CD4-positive, alpha-beta T cell treated with Interleukin-17A for 4 hours (primary cell): Measurements from ENCODE around the gene RHEB.

ENCODE experiments used
- DNase-seq: peaks from one replicate; pipeline ENCODE4 v3.0.0-alpha.2; 2020; ENCODE audit warnings: mixed read lengths

RHEB gene

DNA sequence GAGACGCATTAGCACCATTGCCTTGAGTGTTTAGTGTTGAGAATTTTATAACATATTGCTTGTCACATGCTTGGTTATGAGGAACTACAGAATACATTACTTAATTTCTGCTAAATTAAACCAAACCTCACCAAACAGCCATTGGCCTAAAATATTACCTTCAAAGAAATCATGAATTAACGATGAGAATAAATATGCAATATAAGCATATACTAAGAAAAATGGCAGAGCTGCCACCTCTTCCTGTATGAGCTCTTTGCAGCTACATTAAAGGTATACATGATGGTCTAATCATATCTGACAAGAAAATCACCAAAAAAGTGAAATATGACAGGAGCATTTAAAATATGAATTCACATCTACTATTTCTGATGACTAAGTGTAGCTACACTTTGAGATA lies 5.2 kb upstream of the RHEB start:
- DNase-seq = no peak

DNA sequence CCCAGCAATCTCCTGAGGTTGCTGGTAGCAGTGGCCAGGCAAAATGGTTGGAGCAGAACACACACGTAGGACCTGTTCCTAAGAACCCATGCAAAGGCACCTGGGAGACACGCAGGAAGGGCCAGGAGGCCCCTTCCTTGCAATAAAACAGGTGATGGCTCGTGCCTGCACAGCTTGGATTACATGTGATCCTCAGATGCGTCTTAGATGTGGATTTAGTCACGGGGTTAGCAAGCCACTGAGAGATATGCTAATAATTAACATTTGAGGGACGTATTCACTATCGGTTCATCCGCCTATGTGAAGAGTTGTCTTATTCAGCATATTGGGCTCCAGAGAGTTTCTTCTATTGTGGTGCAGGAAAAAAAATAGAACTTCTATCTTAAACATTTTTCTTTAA lies 4.6 kb upstream of the RHEB start:
- DNase-seq = no peak

DNA sequence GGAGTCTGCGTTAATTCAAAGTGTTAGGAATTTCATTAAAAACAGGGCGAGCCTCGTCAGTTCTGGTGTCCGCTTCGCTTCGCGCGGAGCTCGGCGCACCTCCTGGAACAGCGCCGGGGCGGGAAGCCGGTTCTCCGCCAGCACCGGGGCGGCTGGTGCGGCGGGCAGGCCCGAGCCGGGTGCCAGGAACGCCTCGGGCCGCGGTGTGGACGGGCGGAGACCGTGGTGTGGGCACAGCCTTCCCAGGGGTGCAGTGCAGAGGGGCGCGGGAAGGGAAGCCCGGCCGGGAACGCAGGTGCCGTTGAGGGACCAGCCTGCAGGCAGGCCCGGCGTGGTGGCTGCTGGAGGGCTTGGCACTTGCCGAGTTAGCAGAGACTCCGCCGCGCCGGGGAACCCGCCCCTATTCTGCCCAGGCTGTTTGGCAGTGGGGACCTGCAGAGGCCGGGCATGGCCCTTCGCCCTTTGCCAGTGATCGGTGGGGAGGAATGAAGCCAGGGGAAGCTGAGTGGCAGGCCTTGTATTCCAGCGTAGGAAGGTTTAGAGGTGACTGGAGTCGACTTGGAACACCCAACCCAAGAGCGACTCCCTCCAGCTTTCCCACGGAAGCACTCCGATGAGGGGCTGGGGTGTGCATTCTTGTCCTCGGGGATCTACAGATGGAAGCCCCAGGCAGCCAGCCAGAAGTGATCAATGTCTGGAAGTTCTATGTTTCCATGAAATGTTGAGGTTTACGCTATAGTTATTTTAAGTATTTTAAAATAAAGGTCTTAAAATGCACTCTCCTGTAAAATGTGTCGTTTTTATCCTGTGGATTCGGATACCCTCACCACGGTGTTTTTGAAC lies 945 bp upstream of the RHEB start:
- DNase-seq = peak; percentile 40

DNA sequence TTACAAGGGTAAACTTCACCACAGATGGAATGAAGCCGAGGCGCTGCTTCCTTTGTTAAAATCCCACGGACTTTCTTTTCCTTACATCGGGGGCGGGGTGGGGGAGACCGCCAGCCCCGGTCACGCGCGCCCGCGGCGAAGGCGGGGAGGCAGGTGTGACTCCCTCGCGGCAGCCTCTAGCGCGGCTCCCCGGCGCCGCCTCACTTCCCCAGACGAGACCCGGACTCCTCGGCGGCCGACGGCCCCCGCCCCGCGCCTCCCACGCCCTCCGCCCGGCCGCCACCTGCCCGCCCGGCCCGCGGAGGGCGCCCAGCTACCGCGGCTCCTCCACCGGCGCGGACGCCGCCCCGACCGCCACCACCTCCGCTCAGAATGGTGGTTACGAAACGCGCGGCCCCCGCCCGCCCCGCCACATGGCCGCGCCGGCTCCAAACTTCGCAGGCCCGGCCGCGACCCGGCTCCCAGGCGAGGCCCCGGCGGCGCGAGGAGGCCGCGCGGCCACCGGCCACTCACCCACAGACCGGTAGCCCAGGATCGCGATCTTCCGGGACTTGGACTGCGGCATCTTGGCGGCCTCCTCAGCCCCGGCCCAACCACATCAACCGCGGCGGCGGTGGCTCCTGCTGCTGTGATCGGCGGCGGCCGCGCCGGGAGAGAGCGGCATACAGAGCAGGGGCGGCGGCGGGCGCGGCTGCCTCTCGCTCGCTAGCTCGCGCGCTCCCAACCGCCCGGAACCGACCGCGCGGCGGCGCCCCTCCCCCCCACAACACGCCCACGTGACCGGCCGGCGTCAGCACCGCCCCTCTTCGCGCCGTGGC lies 539 bp downstream of the RHEB start:
- DNase-seq = peak; percentile 64

DNA sequence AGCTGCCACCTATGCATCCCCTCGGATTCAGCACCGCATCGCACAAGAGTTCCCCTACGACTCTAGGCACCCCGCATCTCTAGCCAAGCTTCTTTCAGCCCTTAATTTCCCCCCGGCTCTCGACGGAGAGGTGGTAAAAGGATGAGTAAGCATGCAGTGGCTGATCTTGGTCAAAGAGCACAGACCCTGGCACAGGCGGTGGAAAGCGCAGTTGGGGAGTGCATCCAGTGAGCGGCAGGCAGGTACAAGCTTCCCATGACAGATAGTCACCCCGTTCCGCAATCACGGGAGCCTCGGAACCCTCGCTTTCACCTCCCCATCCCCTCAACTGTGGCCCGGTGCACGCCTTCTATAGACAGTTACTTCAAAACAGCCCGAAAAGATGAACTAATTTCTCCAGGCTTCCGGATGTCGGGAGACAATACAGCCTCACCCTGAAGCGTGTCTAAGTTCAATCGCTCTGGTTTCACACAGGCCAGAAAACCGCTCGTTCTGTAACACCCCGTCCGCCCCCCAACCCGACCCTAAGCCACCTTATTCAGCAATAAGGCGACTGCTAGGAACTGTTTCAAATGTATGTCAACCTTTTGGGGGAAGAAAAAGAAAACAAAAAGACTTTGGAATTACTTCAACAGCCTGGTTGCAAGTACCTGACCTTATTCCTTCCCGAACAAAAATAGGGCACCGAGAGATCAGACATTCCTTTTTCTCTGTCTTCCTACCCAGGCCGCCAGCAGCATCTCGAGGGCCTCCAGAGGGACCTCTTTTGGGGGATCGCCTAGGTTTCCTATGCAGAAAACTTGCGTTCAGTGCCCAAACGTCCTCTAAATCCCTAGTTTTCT lies 1.4 kb downstream of the RHEB start:
- peak; percentile 63 for DNase-seq

DNA sequence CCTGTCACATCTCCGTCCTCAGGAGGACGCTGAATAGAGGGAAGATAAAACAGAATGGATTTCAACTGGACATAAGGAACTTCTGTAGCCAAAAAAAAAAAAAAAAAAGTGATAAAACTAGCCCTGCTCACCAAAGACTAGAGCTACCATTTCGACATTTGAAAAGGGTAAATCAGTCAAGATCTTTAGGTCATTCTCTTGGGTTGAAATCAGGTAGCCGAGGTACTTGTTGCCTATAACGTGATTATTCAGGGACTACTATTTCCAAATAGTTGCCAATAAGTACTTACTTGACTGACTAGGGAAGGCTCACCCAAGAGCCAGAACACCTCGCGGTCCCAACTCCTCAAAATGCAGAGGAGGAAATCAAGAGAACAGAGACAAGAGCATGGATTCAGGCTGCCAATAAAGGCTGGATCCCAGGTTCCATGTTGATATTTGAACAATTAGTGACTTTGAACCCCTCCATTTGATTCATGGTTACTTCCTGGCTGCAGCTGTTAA lies 2.0 kb downstream of the RHEB start:
- no peak for DNase-seq

DNA sequence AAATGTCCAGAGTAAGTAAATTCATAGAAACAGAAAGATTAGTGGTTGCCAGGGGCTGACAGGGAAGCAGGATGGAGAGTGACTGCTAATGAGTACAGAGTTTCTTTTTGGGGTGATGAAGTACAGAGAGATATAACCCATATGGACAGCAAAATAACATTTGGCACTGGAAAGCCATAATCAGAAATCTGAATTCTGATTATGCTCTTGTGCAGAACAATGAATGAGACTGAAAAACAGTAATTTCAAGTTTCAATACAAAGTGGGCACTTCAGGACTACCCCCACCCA lies 4.5 kb downstream of the RHEB start:
- DNase-seq = no peak

DNA sequence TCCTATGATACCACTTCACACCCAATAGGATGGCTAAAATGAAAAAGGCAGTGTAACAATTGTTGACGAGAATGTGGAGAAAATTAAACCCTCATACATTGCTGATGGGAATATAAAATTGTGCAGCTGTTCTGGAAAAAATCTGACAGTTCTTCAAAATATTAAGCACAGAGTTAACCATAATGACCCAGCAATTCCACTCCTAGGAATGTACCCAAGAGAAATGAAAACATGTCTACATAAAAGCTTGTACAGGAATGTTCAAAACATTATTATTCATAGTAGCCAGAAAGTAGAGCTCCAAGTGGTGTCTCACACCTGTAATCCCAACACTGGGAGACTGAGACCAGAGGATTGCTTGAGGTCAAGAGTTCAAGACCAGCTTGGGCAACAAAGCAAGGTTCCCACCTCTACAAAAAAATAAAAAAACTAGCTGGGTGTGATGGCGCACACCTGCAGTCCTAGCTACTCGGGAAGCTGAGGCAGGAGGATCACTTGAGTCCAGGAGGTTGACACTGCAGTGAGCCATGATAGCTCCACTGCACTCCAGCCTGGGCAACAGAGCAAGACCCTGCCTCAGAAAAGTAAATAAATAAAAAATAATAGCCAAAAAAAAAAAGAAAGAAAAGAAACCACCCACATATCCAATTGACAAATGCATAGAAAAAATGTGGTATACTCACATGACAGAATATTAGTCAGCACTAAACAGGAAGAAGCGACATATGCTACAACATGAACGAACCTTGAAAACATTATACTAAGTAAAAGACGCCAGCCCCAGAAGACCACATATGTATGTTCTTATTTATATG lies 5.0 kb downstream of the RHEB start:
- DNase-seq = no peak

DNA sequence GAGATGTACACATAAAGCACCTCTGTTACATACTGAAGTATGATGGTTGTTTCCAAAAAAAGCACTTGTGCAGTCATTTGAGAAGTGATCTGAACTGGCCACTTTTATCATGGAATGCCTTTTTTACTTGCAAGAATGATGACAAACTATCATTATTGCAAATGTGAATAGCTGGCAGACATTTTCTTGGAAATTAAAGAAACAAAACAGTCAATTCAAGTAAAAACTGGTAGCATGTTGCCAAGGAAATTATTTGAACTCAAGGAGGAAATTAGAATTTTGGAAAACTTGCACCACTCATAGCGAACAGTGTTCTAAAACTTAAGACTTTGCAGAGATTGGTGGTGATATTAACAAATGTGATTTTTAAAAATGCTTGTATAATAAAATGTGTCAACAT lies 6.6 kb downstream of the RHEB start:
- no peak for DNase-seq

DNA sequence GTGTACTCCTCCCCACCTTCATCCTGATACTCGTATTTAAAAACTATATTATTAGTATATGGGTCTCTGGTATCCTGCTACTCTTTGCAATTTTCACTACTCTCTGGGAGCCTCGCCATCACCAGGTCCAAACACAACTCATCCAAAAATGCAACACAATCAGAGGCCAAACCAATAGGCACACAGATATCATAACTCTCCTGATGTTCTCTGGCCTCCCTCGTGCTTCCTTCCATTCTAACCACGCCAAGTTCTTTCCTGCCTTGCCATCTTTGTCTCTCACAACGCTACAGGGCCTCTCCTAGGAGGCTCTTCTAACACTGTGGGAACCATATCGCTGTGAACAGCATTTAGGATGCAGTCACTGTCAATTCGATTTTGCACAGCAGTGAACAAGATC lies 7.3 kb downstream of the RHEB start:
- DNase-seq = no peak

DNA sequence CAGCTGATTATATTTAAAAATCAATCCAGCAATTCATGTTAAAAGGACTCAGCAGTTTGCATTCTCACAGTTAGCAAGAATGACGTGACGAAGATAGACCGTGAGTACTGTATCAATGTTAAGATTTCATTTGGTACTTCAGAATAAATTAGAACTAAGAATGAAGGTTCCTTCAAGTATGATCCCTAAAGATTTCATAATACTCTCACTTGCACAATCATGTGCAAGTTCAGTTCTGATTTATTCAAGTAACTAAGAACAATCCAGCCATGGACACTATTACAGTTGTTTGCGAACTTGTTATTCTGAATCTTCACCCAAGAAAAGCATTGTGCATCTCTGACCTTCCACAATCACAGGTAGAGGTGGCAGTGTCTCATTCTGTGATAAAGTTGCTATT lies 7.7 kb downstream of the RHEB start:
- no peak for DNase-seq

DNA sequence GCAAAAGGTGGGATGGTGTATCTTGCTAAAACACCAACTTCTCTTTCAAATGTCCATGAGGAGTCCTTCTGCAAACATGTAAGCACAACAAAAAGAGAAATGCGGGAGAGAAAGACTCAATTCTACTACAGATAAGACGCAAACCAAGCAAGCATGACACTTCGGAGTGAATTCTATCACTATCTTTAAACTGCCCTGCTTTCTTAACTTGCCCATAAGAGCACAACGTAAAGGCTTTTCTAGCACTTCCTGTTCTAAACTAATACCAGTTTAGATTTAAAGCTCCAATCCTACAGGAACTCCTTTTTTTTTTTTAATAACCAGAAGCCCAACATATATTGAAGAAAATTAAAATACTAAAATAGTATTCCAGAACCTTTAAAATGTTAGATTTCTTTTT lies 8.4 kb downstream of the RHEB start:
- no peak for DNase-seq

DNA sequence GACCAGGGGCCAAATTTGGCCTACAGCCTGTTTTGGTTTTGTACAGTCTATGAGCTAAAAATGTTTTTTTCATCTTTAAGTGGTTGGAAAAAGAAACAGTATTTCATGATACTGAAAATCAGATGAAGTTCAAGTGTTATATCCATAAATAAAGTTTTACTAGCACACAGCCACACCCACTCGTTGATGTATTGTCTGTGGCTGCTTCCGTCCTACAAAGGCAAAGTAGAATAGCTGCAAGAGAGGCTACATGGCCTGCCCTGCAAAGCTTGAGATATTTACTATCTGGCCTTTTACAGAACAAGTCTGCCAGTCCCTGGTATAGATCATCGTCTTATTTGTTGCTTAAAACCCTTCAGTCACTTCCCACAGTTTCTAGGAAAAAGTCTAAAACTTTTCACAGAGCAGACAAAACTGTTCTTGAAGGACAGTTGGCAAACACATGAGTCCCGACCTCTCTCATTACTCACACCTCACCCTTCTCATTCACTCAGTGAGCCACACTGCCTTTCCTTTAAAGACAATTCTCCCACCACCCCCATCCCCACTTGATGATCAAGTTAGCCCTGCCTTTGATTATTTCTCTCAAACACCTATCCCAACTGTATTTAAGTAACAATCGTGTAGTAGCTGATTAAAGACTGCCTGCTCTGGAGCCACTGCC lies 9.9 kb downstream of the RHEB start:
- DNase-seq = no peak

DNA sequence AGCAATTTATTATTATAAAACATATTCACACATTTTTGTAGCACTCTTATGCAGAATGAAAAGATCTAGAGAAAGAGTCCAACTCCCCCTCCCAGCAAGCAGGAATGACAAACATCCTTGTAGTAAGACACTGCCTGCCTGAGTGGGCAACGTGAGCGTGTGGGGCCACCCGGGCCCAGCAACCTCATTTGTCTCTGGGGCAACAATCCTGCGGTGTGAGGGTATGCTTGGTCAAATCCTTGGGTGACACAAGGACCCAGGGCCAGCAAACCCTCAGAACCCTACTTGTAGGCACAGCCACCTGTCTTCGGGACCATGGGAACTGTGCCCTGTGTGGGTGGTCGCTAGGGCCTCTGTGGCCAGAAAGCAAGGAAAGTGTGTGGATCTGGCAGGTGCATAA lies 10.7 kb downstream of the RHEB start:
- DNase-seq = no peak

DNA sequence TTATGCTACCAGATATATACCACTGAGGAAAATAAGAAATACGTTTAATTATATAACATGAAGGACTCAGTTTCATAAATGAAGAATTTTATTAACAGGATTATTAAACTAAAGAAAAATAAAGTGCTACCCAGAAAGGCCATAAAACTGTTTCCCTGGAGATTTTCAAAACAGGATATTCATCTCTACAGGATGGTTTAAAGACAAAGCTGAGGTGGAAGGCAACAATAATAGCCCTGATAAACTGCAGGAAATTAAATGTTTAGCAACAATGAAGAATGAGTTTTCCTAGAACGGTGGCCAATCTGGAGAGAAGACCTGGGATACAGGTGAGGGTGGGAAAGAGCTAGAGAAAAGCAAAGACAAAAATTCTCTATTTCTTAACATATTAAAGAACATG lies 11.9 kb downstream of the RHEB start:
- no peak for DNase-seq

DNA sequence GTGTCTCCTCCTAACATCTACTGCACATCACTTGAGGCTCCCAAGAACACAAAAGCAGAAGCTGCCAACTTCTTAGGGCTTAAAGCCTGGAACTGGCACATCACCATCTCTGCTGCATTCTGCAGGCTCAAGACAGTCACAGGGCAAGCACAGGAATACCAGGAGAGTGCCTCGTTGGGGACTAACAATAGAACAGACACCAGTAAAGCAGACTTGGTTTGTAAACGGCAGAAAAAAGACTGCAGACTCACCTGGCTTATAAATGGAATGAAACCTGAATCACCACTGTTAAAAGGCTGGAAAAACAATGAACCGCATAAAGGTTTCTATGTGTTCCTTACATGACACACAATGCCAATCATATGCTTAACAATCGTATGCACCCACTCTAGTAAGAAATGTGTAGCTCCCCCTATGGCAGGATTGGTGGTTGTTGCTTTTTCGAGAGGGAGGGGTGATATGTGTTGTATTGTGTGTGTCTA lies 12.8 kb downstream of the RHEB start:
- DNase-seq = no peak

DNA sequence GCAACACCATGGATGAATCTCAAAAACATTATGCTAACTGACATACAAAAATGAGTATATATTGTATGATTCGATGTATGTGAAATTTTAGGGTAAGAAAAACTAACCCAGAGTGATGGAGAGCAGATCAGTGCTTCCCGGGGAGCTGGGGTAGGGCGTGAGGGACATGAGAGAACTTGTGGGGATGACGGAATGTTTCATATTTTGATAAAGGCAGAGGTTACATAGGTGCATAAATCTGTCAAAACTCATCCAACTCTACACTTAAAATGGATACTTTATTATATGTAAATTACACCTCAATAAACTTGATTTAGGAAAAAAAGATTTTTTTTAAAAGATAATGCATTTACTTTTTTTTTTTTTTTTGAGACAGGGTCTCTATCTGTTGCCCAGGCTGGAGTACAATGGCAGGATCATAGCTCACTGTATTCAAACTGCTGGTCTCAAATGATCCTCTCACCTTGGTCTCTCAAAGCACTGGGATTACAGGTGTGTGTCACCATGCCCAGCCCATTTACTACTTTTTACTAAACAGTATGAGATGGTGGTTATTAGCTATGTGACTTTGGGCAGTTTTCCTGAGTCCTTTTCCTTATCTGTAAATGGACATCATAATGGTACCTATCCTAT lies 13.7 kb downstream of the RHEB start:
- no peak for DNase-seq

DNA sequence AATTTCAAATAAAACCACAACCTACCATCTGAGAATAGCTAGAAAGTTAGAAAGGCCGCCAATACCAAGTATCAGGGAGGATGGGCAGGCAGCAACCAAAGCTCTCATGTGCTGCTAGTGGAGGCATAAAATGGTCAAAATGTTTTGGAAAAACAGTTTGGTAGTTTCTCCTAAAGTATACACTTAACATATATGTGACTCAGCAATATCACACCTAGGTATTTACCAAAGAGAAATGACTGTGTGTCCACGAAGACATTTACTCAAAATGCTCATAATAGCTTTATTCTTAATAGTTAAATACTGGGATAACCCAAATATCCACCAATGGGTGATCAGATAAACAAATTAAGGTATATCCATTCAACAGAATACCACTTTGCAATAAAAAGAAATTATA lies 14.3 kb downstream of the RHEB start:
- no peak for DNase-seq

DNA sequence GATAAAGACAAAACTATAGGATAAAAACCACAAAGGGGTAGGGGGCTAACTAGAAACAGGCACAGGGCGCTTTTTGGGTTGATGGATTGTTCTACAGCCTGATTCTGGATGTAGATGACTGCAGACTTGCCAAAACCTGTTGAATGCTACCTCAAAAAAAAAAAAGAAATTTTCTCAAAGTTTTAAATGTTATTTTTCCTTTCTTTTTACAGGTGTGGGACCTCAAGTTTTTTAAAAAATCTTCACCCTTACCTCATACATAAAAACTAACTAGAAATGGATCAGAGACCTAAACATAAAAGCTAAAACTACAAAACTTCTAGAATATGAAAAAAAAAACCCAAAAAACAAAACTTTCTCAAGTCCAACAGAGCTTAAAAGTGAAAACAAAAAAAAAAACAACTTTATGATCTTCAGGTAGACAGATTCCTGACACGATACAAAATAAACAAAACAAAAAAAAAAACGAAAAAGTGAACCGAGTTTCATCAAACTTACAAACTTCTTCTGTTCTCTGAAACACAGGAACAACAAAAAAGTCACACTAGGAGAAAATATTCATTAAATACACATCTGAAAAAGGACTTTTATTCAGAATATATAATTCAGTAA lies 14.9 kb downstream of the RHEB start:
- no peak for DNase-seq

DNA sequence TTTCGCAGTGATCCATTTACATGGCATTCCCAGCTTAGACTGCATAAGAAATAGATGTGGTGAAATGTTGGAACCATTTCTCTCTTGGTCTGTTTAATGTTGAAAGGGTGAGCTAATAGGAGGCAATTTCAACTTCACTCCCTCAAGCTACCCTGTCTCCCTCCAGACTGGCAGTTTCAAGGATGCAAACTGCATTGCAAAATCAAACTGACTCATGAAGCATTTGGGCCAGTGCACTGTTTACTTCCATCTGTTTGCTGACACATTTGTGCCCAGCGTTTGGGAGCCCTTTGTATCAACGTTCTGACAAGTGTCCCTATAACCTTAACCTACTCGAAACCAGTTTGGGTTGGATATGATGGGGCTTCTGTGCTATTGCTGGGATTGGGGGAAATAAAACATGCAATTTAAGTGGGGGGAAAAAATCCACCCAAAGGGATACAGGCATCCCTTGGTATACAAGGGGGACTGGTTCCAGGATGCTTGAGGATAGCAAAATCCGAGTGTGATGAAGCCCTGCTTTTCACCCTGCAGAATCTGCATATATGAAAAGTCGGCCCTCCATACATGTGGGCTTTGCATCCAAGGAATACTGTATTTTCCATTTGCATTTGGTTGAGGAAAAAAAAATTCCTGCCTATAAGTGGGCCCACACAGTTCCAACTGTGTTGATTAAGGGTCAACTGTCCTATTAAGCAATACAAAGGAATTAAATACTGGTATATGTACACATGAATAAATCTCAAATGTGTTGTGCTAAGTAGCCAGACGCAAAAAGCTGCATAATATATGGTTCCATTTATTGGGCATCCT lies 15.6 kb downstream of the RHEB start:
- no peak for DNase-seq
